Activated CD8-positive, alpha-beta T cell treated with anti-CD3 and anti-CD28 coated beads, Interleukin-2, amount 10 ng/mL, durations not matched to agents 7 days and 5 days (primary cell): ENCODE measurements around the gene TAMALIN. TPM values are rescaled to one million over a fixed set of nuclear protein-coding genes. Genes with fewer than 3 reads are reported as not detected.

ENCODE experiments used
- ATAC-seq: fragments of 150-1000 bp; cut with Tn5 transposase; one replicate; pipeline ENCODE4 v1.10.0; 2021; ENCODE audit warnings: moderate library complexity
- CTCF ChIA-PET: fragments of 350-600 bp; sonication (Branson Sonifier 250); formaldehyde crosslinking; loops from one replicate; lab custom pipeline; 2021; ENCODE audit warnings: antibody characterized with exemption; lab: Charles Lee
- POLR2A ChIA-PET: fragments of 350-600 bp; sonication (Branson Sonifier 250); formaldehyde crosslinking; loops from one replicate; lab custom pipeline; 2021; ENCODE audit warnings: antibody characterized with exemption; lab: Charles Lee
- DNase-seq: peaks from one replicate; pipeline ENCODE4 v3.0.0-alpha.2; 2020
- H3K27ac Mint-ChIP-seq: one replicate; pipeline ENCODE4 v1.8.0; 2021; ENCODE audit warnings: mild to moderate bottlenecking, mixed read lengths
- H3K27me3 Mint-ChIP-seq: one replicate; pipeline ENCODE4 v1.8.0; 2021; ENCODE audit warnings: low read depth, mixed read lengths
- H3K36me3 Mint-ChIP-seq: one replicate; pipeline ENCODE4 v1.8.0; 2021; ENCODE audit warnings: low read depth, mixed read lengths
- H3K4me1 Mint-ChIP-seq: one replicate; pipeline ENCODE4 v1.8.0; 2021; ENCODE audit warnings: low read depth, mixed read lengths
- H3K4me3 Mint-ChIP-seq: one replicate; pipeline ENCODE4 v1.8.0; 2021; ENCODE audit warnings: mild to moderate bottlenecking, mixed read lengths
- H3K9me3 Mint-ChIP-seq: one replicate; pipeline ENCODE4 v1.8.0; 2022; ENCODE audit warnings: mixed read lengths; ENCODE audit not compliant: insufficient read depth
- total RNA-seq, 2 experiments: library from RNA; stranded (reverse); gene quantifications; one replicate each; pipeline ENCODE4 v1.2.3, GENCODE V29; 2021

The TAMALIN gene
- total RNA-seq: 10 to 100 TPM; 11.0 to 12.5 TPM

DNA sequence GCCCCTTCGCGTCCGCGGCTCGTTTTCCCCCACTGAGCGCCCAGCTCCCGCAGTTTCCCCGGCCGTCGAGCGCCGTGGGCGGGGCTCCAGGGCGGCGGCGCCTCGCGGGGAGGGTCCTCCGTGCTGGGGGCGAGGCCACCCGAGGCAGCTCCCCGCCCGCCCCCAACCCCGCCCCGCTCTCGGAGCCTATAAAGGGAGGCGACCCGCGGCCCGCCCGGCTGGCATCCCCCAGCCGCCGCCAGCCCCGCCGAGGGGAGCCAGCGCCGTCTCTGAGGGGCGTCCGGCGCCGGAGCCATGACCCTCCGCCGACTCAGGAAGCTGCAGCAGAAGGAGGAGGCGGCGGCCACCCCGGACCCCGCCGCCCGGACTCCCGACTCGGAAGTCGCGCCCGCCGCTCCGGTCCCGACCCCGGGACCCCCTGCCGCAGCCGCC lies at the start of gene TAMALIN:
Gene TAMALIN, plus strand, starts transcription at position 221 of the 432 bp plus-strand sequence. Its CDS starts 74 bp downstream, at position 295.
- Mint-ChIP-seq H3K9me3 (no peaks in the 10 kb centered on the region), H3K27ac (peak within 1 kb of the TSS; percentile 85), H3K27me3 (peaks cover 14% of the 10 kb centered on the region), H3K4me1 (peaks cover 32% of the 10 kb centered on the region), H3K36me3 (peaks cover 6% of the 10 kb centered on the region), H3K4me3 (peak within 1 kb of the TSS; percentile 87)
- DNase-seq (peak; percentile 80), ATAC-seq (peak; percentile 79)
- CTCF ChIA-PET: interaction anchor here (0.7 to 12.9 kb wide), 3 partner anchors 14 to 26 kb away, joined by 4 to 301 read pairs (median 15); no protein-coding TSS in a partner anchor
- POLR2A ChIA-PET: interaction anchor here (0.6 to 1.7 kb wide), 5 partner anchors 14 to 137 kb away, joined by 3 to 5 read pairs (median 3); no protein-coding TSS in a partner anchor

DNA sequence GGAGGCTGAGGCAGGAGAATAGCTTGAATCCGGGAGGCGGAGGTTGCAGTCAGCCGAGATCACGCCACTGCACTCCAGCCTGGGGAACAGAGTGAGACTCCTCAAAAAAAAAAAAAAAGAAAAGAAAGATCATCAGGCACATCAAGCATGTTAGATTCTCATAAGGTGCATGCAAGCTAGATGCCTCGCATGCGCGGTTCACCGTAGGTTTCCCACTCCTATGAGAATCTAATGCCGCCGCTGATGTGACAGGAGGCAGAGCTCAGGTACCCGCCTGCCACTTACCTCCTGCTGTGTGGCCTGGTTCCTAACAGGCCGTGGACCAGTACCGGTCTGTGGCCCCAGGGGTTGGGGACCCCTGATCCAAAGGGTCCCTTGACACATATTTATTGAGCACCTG lies 48.2 kb upstream of the TAMALIN start:
- CTCF ChIA-PET: interaction anchor here (1.0 to 4.4 kb wide), 4 partner anchors 12 to 138 kb away, joined by 4 to 62 read pairs (median 6); no protein-coding TSS in a partner anchor
- H3K4me1 Mint-ChIP-seq: peaks cover 18% of the 10 kb centered on the region

GRCh38 chr12:51959211-51959610 lies 47.5 kb upstream of the TAMALIN start:
- ChIA-PET CTCF (interaction anchor here (1.0 to 4.4 kb wide), 3 partner anchors 12 to 139 kb away, joined by 4 to 62 read pairs (median 4); no protein-coding TSS in a partner anchor), POLR2A (no interaction called here)
- no peak overlapping the region for H3K27ac Mint-ChIP-seq
- H3K4me1 Mint-ChIP-seq: peaks cover 11% of the 10 kb centered on the region
- peaks cover 1% of the 10 kb centered on the region for H3K27me3 Mint-ChIP-seq
- H3K4me3 Mint-ChIP-seq: no peak overlapping the region
- no peaks in the 10 kb centered on the region for H3K36me3 Mint-ChIP-seq
- no peaks in the 10 kb centered on the region for H3K9me3 Mint-ChIP-seq
- DNase-seq (no peak), ATAC-seq (no peak)

More for the DNA sequence above, 48.2 kb upstream of the TAMALIN start:
- ATAC-seq: no peak
- Mint-ChIP-seq H3K27ac (no peak overlapping the region), H3K4me3 (no peak overlapping the region), H3K9me3 (no peaks in the 10 kb centered on the region), H3K27me3 (peaks cover 1% of the 10 kb centered on the region), H3K36me3 (no peaks in the 10 kb centered on the region)
- POLR2A ChIA-PET: interaction anchor here (0.6 to 0.9 kb wide), 2 partner anchors 12 to 73 kb away, joined by 3 read pairs; no protein-coding TSS in a partner anchor
- DNase-seq: no peak

DNA sequence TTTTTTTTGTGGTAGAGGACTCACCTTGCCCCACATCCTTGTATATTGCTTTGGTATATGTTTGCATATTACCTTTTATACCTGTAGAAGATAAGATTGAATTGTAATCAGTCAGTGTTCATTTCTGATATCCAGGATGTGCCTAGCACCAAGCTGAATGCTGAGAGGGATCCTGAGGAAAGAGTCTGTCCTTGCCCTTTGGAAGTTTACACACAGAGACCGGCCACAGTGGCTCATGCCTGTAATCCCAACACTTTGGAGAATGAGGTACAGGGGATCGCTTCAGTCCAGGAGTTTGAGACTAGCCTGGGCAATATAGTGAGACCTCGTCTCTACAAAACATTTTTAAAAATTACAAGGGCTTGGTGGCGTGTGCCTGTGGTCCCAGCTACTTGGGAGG lies 46.8 kb upstream of the TAMALIN start:
- no peak overlapping the region for H3K4me3 Mint-ChIP-seq
- ChIA-PET CTCF (interaction anchor here (1.0 to 4.4 kb wide), 3 partner anchors 11 to 139 kb away, joined by 3 to 62 read pairs (median 3); no protein-coding TSS in a partner anchor), POLR2A (no interaction called here)
- H3K27ac Mint-ChIP-seq: no peak overlapping the region
- H3K9me3 Mint-ChIP-seq: no peaks in the 10 kb centered on the region
- H3K27me3 Mint-ChIP-seq: peaks cover 4% of the 10 kb centered on the region
- peaks cover 2% of the 10 kb centered on the region for H3K36me3 Mint-ChIP-seq
- no peak for ATAC-seq
- H3K4me1 Mint-ChIP-seq: peaks cover 7% of the 10 kb centered on the region
- no peak for DNase-seq

GRCh38 chr12:51960488-51960887 lies 46.3 kb upstream of the TAMALIN start:
- ChIA-PET POLR2A (no interaction called here), CTCF (interaction anchor here (1.0 to 4.4 kb wide), 3 partner anchors 11 to 140 kb away, joined by 3 to 62 read pairs (median 3); no protein-coding TSS in a partner anchor)
- Mint-ChIP-seq H3K9me3 (no peaks in the 10 kb centered on the region), H3K27me3 (peaks cover 2% of the 10 kb centered on the region), H3K4me3 (no peak overlapping the region), H3K36me3 (peaks cover 3% of the 10 kb centered on the region), H3K4me1 (peaks cover 7% of the 10 kb centered on the region), H3K27ac (no peak overlapping the region)
- no peak for DNase-seq
- ATAC-seq: no peak

DNA sequence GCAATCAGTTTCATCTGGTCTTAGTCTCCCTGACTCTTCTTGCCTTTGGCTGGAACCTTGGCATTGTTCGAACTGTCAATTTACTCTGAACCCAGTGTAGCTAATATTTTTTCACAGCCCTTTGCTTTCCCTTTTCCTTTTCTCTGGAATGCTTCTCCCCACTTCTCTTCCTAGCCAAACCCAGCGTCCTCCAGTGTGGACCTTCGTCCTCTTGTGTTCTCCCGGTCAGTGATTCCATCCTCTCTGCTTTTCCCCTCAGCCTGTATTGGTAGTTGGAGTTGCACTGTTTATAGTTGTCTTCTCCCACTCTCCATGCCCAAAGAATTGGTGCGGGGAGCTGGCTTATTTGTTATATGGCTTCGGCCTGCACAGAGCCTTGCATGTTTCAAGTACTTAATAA lies 45.9 kb upstream of the TAMALIN start:
- ChIA-PET POLR2A (no interaction called here), CTCF (interaction anchor here (1.0 to 4.4 kb wide), 4 partner anchors 10 to 140 kb away, joined by 3 to 62 read pairs (median 5); no protein-coding TSS in a partner anchor)
- ATAC-seq (no peak), DNase-seq (no peak)
- Mint-ChIP-seq H3K27me3 (peaks cover 2% of the 10 kb centered on the region), H3K36me3 (peaks cover 5% of the 10 kb centered on the region), H3K4me3 (no peak overlapping the region), H3K27ac (no peak overlapping the region), H3K4me1 (peaks cover 5% of the 10 kb centered on the region), H3K9me3 (no peaks in the 10 kb centered on the region)

GRCh38 chr12:51961834-51962233 lies 44.9 kb upstream of the TAMALIN start:
- ATAC-seq (no peak), DNase-seq (no peak)
- H3K27me3 Mint-ChIP-seq: peaks cover 2% of the 10 kb centered on the region
- no peak overlapping the region for H3K4me3 Mint-ChIP-seq
- ChIA-PET CTCF (interaction anchor here (0.8 to 4.4 kb wide), 9 partner anchors 9 to 87 kb away, joined by 3 to 62 read pairs (median 3); no protein-coding TSS in a partner anchor), POLR2A (interaction anchor here (0.6 kb wide), 1 partner anchor 968 kb away, joined by 5 read pairs; no protein-coding TSS in a partner anchor)
- H3K36me3 Mint-ChIP-seq: peaks cover 5% of the 10 kb centered on the region
- H3K4me1 Mint-ChIP-seq: peaks cover 5% of the 10 kb centered on the region
- H3K27ac Mint-ChIP-seq: no peak overlapping the region
- no peaks in the 10 kb centered on the region for H3K9me3 Mint-ChIP-seq

GRCh38 chr12:51962737-51963136 lies 44.0 kb upstream of the TAMALIN start:
- Mint-ChIP-seq H3K27ac (no peak overlapping the region), H3K9me3 (no peaks in the 10 kb centered on the region), H3K4me1 (peaks cover 5% of the 10 kb centered on the region), H3K36me3 (peaks cover 5% of the 10 kb centered on the region), H3K27me3 (peaks cover 2% of the 10 kb centered on the region), H3K4me3 (no peak overlapping the region)
- ChIA-PET CTCF (interaction anchor here (1.0 to 4.4 kb wide), 5 partner anchors 9 to 88 kb away, joined by 3 to 62 read pairs (median 4); no protein-coding TSS in a partner anchor), POLR2A (no interaction called here)
- ATAC-seq: no peak
- no peak for DNase-seq

DNA sequence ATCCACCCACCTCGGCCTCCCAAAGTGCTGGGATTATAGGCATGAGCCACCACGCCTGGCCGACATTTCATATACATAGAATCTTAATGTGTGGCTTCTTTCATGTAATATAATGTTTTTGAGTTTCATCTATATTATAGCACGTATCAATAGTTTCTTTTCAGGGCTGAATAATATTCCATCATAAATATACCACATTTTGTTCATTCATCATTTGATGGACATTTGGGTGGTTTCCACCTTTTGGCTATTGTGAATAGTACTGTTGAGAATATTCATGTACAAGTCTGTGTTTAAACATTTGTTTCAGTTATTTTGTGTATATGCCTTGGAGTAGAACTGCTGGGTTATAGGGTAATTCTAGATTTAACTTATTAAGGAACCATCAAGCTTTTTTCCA lies 43.3 kb upstream of the TAMALIN start:
- Mint-ChIP-seq H3K9me3 (no peaks in the 10 kb centered on the region), H3K4me3 (no peak overlapping the region), H3K27me3 (peaks cover 4% of the 10 kb centered on the region), H3K36me3 (peaks cover 5% of the 10 kb centered on the region), H3K4me1 (peaks cover 5% of the 10 kb centered on the region), H3K27ac (no peak overlapping the region)
- POLR2A ChIA-PET: no interaction called here
- DNase-seq (no peak), ATAC-seq (no peak)
- CTCF ChIA-PET: no interaction called here

GRCh38 chr12:51969643-51970042 lies 37.1 kb upstream of the TAMALIN start:
- Mint-ChIP-seq H3K36me3 (peaks cover 3% of the 10 kb centered on the region), H3K27me3 (peaks cover 8% of the 10 kb centered on the region), H3K4me3 (no peak overlapping the region), H3K4me1 (peaks cover 48% of the 10 kb centered on the region), H3K27ac (no peak overlapping the region), H3K9me3 (no peaks in the 10 kb centered on the region)
- ChIA-PET CTCF (interaction anchor here (1.0 to 4.0 kb wide), 11 partner anchors 9 to 61 kb away, joined by 3 to 62 read pairs (median 11); partner anchors contain the start of gene ACVR1B), POLR2A (no interaction called here)
- no peak for DNase-seq
- ATAC-seq: no peak

GRCh38 chr12:51970904-51971646 lies 35.7 kb upstream of the TAMALIN start:
- POLR2A ChIA-PET: interaction anchor here (0.9 kb wide), 1 partner anchor 13 kb away, joined by 3 read pairs; no protein-coding TSS in a partner anchor
- CTCF ChIA-PET: interaction anchor here (0.9 to 4.0 kb wide), 20 partner anchors 10 to 602 kb away, joined by 3 to 62 read pairs (median 8); partner anchors contain the start of genes ACVR1B, ANKRD33 and NR4A1

More at GRCh38 chr12:51970904-51971646, 35.7 kb upstream of the TAMALIN start:
- ATAC-seq (peak; percentile 83), DNase-seq (peak; percentile 71)
- Mint-ChIP-seq H3K27ac (peak overlapping the region; percentile 80), H3K4me1 (peaks cover 62% of the 10 kb centered on the region), H3K36me3 (peaks cover 12% of the 10 kb centered on the region), H3K27me3 (peaks cover 8% of the 10 kb centered on the region), H3K9me3 (no peaks in the 10 kb centered on the region), H3K4me3 (peak overlapping the region; percentile 62)
